ENCODE results near the gene TBL1X.
"Not testable (repeated sequence)": the region's sequence is repeated elsewhere in the genome, so short reads cannot be mapped to it uniquely, and the experiment has no call there.

The TBL1X gene

GRCh38 chrX:9758021-9758638, 293.3 kb downstream of the TBL1X start:
- in situ Hi-C loops (cut with MboI; ENCODE audit: low sequenced_read_pairs, unreplicated experiment), result no loop called here
- TF ChIP-seq, protein P1, sequence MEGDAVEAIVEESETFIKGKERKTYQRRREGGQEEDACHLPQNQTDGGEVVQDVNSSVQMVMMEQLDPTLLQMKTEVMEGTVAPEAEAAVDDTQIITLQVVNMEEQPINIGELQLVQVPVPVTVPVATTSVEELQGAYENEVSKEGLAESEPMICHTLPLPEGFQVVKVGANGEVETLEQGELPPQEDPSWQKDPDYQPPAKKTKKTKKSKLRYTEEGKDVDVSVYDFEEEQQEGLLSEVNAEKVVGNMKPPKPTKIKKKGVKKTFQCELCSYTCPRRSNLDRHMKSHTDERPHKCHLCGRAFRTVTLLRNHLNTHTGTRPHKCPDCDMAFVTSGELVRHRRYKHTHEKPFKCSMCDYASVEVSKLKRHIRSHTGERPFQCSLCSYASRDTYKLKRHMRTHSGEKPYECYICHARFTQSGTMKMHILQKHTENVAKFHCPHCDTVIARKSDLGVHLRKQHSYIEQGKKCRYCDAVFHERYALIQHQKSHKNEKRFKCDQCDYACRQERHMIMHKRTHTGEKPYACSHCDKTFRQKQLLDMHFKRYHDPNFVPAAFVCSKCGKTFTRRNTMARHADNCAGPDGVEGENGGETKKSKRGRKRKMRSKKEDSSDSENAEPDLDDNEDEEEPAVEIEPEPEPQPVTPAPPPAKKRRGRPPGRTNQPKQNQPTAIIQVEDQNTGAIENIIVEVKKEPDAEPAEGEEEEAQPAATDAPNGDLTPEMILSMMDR (IDR thresholded peaks at IDR 0.05; ENCODE audit: borderline replicate concordance, control extremely low read depth, extremely low read depth, insufficient read depth, missing control alignments), result no peak

GRCh38 chrX:9759337-9759736, 294.5 kb downstream of the TBL1X start:
- in situ Hi-C loops (cut with MboI; ENCODE audit: low sequenced_read_pairs, unreplicated experiment), result no loop called here
- TF ChIP-seq, protein P1 (IDR thresholded peaks at IDR 0.05; ENCODE audit: borderline replicate concordance, control extremely low read depth, extremely low read depth, insufficient read depth, missing control alignments), result no peak
- no peak for DNase-seq (ENCODE audit: low spot score)

More at GRCh38 chrX:9758021-9758638, 293.3 kb downstream of the TBL1X start:
- DNase-seq (ENCODE audit: low spot score), result no peak

DNA sequence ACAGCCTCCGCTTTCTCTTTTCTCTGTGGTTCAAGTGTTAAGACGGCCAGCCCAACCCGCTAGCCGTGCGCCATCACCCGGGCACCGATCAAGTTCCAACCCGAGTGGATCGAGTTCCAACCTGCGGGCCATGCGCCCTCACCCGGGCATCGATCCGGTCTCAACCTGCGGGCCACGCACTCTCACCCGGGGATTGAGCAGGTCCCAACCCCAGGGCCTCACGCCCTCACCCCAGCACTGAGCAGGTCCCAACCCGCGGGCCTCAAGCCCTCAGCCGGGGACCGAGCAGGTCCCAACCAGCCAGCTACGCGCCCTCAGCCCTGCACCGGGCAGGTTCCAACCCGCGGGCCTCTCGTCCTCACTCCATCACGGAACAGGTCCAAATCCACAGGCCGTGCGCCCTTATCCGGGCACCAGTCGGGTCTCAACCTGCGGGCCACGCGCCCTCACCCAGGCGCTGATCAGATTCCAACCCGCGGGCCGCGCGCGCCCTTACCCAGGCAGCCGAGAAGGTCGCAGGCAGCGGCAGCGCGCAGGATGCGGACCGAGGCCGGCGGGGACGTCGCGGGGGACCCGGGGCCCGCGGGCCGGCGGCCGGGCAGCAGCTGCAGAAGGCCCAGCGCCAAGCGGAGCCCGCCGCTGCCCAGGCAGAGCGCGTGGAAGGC, 300.3 kb downstream of the TBL1X start:
- in situ Hi-C loops (cut with MboI; ENCODE audit: low sequenced_read_pairs, unreplicated experiment), result no loop called here
- DNase-seq (ENCODE audit: low spot score), result no peak

DNA sequence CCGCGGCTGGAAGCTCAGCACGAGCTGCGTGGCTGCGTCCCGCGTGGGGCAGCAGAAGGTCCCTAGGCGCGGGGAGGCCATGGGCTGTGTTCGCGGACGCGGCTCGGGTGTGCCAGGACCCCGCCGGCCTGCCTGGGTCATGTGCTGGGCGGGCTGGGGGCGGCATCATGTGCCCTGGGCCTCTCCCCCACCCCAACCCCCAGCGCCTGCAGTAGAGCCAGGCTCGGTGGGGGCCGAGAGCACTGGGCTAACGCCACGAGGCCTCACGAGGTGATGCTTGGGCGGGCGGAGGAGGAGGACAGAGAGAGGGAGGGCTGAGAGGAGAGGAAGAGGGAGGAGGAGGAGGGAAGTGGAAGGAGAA, 300.9 kb downstream of the TBL1X start, which contains the start of gene GPR143:
TSS of gene GPR143 (minus strand) at position 111 of the 361 bp plus-strand sequence. CDS start at position 81, 30 bp downstream.
- TF ChIP-seq, protein P1 (IDR thresholded peaks at IDR 0.05; ENCODE audit: borderline replicate concordance, control extremely low read depth, extremely low read depth, insufficient read depth, missing control alignments), result no peak
- in situ Hi-C loops (cut with MboI; ENCODE audit: low sequenced_read_pairs, unreplicated experiment), result no loop called here
- no peak for DNase-seq (ENCODE audit: low spot score)

More for the DNA sequence above, 300.3 kb downstream of the TBL1X start:
- TF ChIP-seq, protein P1 (IDR thresholded peaks at IDR 0.05; ENCODE audit: borderline replicate concordance, control extremely low read depth, extremely low read depth, insufficient read depth, missing control alignments), result no peak

GRCh38 chrX:9767375-9767774, 302.5 kb downstream of the TBL1X start:
- DNase-seq (ENCODE audit: low spot score), result no peak
- in situ Hi-C loops (cut with MboI; ENCODE audit: low sequenced_read_pairs, unreplicated experiment), result no loop called here
- TF ChIP-seq, protein P1 (IDR thresholded peaks at IDR 0.05; ENCODE audit: borderline replicate concordance, control extremely low read depth, extremely low read depth, insufficient read depth, missing control alignments), result no peak

- in situ Hi-C loops (cut with MboI; ENCODE audit: low sequenced_read_pairs, unreplicated experiment); DNase-seq (ENCODE audit: low spot score): not testable (repeated sequence)
Measured at GRCh38 chrX:9768321-9768839, 303.5 kb downstream of the TBL1X start.

GRCh38 chrX:9770319-9770718, 305.5 kb downstream of the TBL1X start:
- TF ChIP-seq, protein P1 (IDR thresholded peaks at IDR 0.05; ENCODE audit: borderline replicate concordance, control extremely low read depth, extremely low read depth, insufficient read depth, missing control alignments), result no peak
- DNase-seq (ENCODE audit: low spot score), result no peak
- in situ Hi-C loops (cut with MboI; ENCODE audit: low sequenced_read_pairs, unreplicated experiment), result no loop called here
